Erythroblast (primary cell): ENCODE results near the gene OMP.

Source experiments
- DNase-seq, 2 experiments: peaks; one replicate each; lab custom pipeline; 2025; lab: John Stamatoyannopoulos, UW
- GATA1 ChIP-seq: IDR thresholded peaks from 2 replicates; pipeline ENCODE4 v1.6.1; 2011; ENCODE audit warnings: low read depth, mild to moderate bottlenecking, control low read depth, low read length, moderate library complexity
- POLR2A ChIP-seq: IDR thresholded peaks from 2 replicates; pipeline ENCODE4 v1.6.1; 2011; ENCODE audit warnings: mild to moderate bottlenecking, low read length

Gene OMP

DNA sequence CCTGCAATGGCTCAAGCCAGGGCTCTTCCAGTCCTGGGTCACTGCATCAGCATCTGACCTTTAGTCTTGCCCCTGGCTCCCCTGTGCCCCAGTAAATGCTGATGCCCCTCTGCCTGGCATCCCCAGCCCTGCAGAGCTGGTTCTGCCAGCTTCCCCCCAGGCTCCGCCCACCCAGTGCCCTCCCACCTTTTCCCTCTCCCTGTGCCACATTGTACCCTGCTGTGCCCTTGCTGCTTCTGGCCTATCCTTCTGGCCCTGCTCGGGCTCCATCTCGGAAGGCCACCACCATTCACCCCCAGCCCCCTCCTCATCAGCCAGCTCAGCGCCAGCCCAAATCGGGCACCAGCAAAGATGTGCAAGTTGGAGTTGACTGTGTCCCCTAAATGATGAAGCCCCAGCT is 28.4 kb upstream of the OMP start:
- DNase-seq, result no peak
- TF ChIP-seq GATA1, result no peak
- TF ChIP-seq POLR2A, result no peak

GRCh38 chr11:77074626-77075221 is 27.9 kb upstream of the OMP start:
- DNase-seq, result no peak
- TF ChIP-seq POLR2A (no peak), GATA1 (no peak)

DNA sequence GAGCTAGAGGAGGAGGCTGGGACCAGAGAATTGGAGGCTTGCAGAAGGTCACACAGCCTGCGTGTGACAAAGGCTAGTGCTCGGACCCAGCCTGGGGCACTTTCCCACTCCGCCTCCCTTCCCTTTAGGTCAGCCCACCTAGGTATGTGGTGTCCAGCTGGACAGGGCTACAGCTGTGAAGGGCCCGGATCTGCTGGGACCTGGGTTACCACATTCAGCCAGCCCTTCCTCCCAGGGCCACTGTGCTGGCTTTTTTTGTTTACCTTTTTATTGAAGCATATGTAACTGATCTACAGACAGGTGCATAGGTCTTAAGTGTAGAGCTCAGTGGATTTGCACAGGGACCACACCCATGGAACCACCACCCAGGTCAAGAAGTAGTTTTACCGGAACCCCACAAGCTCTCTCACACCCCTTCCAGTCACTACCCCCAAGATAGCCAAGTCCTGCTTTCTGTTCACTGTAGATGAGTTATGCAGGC is 27.2 kb upstream of the OMP start:
- DNase-seq, result no peak
- TF ChIP-seq POLR2A (no peak), GATA1 (no peak)

GRCh38 chr11:77079666-77080065 is 23.0 kb upstream of the OMP start:
- DNase-seq, result no peak
- TF ChIP-seq POLR2A (no peak), GATA1 (no peak)

- DNase-seq, result no peak
- TF ChIP-seq POLR2A, result no peak
- TF ChIP-seq GATA1, result no peak
Observed at GRCh38 chr11:77080643-77081210, 21.9 kb upstream of the OMP start.

DNA sequence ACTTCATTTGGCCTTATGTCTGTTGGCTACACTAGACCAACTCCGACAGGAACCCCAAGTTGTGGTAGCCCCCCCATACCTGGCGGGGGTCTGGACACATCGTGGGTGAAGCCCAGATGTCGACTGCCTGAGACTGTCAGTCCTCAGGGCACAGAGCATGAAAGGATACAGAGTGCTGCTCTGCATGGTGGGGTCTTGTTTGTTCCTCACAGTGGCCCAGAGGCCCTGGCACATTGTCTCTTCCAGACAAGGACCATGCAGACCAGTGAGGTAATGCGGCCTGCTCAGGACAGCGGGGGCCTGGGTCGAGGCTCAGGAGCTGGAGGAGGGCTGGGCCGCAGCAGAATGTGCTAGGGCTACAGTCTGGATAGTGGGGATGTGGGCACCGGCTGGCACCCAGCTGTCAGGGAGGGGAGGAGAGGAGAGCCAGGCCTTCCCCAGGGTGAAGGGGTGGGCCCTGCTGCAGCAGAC is 21.2 kb upstream of the OMP start:
- no peak for DNase-seq
- TF ChIP-seq GATA1 (no peak), POLR2A (no peak)

DNA sequence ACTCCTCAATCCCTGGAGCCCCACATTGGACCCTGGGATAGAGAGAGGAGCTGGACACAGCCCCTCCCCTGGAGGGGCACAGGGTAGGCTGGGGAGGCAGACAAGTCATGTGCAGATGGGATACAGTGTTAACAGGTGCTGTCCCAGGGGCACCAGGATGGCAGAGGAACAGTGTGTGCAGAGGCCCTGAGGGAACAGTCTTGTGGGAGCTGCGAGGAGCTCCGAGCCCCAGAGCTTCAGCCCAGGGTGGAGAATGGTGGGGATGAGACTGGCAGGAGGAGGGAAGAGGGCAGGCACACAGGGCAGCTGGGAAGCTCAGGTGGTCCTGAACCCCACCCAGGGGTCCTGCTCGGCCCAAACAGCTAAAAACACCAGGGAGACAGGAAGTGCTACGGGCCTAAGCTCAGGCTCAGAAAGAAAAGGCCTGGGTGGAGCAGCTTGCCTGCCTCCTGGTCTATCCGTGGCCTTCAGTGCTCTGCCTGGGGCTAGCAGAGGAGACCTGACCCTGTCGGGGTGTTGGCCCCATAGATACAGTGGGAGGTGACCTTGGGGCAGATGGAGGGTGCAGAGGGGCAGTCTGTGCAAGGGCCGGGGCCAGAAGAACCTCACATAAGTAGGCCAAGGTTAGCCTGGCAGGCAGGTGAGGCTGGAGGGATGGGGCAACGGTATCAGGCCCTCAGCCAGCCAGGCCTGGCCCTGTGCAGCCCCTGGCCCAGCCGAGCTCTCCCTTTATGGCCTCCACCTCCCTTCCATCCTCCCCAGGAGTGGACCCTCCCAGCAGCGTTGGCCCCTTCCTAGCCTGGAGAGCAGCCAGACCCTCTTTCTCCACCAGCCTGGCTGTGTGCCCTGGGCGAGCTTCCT is 20.4 kb upstream of the OMP start:
- no peak for TF ChIP-seq POLR2A
- TF ChIP-seq GATA1, result no peak
- DNase-seq, result no peak

DNA sequence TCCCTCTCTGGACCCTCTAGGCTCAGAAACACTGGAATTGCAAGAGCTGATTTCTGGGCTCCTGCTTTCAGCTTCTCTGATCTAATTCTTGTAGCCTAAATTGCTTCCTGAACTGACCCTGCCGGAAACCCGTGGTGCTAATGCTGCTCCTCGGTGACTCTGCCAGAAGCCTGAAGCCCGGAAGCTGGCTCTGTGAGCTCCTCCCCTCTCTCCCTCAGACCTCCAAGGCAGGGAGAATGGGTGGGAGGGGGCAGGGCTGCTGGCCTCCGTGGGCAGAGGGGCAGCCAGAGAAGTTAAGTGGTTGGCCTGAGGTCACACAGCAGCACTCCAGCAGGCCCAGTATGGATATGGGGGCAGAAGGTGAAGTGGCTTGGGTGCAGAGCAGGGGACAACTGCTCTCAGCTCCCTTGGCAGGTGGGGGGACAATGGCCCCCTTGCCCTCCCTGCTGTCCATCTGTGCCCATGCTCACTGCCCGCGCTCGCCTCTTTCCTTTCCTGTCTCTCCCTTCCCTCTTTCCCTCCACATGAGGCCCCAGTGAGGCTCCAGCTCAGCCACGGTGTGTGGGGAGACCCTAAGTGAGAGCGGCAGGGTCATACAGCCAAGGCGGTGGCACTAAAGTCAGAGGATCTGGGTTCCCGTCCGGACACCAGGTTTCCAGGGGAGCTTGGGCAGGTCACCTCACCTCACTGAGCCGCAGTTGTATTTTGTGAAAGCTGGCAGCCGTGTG is 19.6 kb upstream of the OMP start:
- no peak for TF ChIP-seq POLR2A
- TF ChIP-seq GATA1, result no peak
- DNase-seq, result no peak

GRCh38 chr11:77083566-77084245 is 18.9 kb upstream of the OMP start:
- TF ChIP-seq POLR2A (peak; percentile 56), GATA1 (no peak)
- DNase-seq, result no peak

- TF ChIP-seq GATA1, result no peak
- no peak for TF ChIP-seq POLR2A
- no peak for DNase-seq
Observed at GRCh38 chr11:77084581-77085191, 18.0 kb upstream of the OMP start.

- TF ChIP-seq GATA1, result no peak
- no peak for TF ChIP-seq POLR2A
Observed at GRCh38 chr11:77085652-77086051, 17.0 kb upstream of the OMP start.

DNA sequence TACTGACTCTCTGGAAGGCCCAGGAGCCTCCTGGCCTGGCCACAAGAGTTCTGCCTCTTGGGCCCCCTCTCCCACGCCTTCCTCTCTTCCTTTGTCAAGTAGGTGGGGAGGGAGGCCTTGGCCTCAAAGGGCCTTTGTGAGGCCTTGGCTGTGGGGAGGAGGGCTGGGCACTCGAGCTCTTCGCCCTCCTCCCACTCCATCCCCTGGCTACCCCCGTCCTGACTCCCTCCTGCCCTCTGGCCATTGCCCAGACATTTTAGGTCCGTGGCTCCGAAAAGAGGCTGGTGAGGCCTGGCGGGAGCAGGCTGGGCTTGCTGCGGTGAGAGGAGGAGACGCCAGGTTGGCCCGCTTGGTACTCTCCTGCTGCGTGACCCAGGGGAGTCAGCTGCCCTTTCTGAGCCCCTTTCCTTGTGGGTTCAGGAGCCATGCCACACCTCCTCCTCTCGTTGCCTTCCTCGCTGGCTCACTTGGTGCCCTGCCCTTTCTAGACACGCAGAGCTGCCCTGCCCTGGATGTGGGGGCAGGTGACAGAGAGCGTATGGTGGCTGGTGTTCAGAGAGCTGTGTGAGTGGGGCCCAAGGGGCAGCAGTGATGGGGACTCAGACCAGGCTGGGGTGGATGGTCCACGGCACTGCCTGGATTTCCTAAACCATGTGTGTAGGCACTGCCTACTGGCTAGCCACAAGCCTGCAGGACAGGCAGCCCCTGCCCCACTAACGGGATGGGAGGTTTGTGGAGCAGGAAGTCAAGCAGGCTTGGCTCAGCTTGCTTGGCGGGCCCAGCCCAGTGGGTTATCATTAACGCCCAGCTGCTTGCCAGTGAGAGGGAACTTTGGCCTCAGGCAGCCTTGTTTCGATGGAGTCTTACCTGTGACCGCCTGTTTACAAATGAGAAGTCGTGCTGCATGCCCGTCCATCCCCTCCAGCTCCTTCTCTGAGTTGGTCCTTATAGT is 15.8 kb upstream of the OMP start:
- peak; percentile 87 to 89 for DNase-seq
- TF ChIP-seq GATA1 (no peak), POLR2A (peak; percentile 77)

More at GRCh38 chr11:77085652-77086051, 17.0 kb upstream of the OMP start:
- DNase-seq, result no peak
